Stimulated activated CD8-positive, alpha-beta memory T cell treated with anti-CD3 and anti-CD28 coated beads, Interleukin-12 subunit alpha, Interleukin-12 subunit beta, amount 100 ng/mL, for 4 hours (primary cell): ENCODE results near the gene SMARCB1.

Source experiments
- DNase-seq: peaks from one replicate; pipeline ENCODE4 v3.0.0-alpha.2; 2020; ENCODE audit warnings: low read depth

SMARCB1 gene

DNA sequence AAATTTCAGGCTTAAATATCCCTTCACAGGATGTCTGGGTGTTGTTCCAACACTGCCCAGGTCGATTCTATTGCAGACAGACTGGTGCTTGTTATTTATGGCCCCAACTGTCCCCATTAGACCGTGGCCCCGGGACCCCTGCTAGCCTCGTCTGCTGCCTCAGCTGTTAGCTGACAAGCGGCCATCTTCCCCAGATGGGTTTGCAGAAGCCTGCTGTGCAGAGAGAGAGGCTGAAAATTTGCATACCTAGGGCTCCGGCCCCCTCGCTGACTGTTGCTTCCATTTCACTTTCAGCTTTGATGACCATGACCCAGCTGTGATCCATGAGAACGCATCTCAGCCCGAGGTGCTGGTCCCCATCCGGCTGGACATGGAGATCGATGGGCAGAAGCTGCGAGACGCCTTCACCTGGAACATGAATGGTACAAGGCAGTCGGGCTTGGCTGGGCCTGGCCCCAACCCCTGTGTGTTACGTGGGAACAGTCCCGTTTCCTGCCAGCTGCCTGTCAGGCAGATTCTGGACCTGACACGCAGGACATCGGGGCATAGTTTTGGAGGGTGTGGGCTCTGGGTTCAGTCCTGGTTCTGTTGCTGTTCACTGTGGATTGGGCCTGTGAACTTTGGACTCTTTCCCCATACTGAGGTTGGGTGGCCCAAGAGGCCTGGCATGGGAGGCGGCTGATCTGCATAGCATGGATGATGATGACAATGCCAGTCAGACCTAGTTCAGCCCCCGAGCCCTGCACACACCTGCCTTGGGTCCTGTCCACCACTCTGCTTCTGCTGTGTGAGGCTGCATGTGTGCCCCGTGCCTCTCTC is 16.4 kb downstream of the SMARCB1 start:
- DNase-seq = no peak

- no peak for DNase-seq
Observed at GRCh38 chr22:23804781-23805291, 18.1 kb downstream of the SMARCB1 start.

DNA sequence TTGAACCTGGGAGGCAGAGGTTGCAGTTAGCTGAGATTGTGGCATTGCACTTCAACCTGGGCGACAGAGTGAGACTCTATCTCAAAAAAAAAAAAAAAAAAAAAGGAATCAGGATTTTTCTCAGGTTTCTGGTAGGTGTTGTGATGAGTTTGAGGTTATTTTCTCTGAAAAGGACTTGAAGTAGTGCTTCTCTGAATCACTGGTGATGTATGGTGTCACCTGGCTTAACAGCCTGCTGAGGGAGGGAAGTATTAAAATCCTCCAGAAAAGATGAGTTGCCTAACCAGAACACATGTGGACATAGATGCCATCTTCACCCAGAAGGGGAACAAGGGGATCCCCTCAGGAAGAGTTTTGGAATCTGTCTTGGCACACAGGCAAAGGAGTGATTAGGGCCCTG is 20.1 kb downstream of the SMARCB1 start:
- no peak for DNase-seq

DNA sequence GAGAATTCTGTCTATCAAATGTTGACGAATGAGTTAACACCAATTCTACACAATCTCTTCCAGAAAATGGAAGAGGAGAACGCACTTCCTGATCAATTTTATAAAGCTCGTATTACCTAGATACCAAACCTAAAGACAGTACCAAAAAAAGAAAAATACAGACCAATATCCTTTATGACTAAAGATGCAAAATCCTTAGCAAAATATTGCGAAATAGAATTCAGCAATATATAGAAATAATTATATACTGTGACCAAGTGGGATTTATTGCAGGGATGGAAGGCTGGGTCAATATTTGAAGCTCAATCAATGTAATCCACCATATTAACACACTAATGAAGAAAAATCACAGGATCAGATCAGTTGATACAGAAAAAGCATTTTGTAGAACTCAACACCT is 25.6 kb downstream of the SMARCB1 start:
- no peak for DNase-seq

DNA sequence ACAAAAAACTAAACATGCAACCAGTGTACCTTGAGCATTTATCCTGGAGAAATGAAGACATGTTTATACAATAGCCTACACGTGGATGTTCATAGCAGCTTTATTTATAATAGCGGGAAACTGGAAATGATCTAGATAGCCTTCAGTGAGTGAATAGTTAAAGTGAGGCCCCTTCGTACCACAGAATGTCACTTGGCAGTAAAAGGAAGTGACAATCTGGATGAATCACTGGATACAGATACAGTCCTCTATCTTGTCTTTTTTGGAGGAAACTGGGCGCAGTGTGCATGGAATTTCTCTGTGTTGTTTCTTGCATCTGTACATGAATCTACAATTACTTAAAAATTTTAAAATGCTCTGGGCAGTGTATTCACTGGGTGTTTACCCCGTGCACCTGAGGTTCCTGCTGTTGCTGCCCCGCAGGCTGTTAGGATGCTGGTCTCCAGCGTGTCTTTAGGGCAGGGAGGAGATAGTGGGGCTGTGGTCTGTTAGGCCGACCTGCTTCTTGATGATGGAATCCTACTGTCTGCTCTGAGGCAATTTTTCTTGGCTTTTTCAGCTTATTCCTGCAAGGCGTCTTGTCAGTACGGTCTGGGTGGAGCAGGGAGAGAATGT is 28.9 kb downstream of the SMARCB1 start:
- no peak for DNase-seq

- DNase-seq = no peak
Observed at GRCh38 chr22:23816156-23816976, 29.6 kb downstream of the SMARCB1 start.

GRCh38 chr22:23817146-23817545 is 30.4 kb downstream of the SMARCB1 start:
- DNase-seq = no peak

GRCh38 chr22:23818541-23818940 is 31.8 kb downstream of the SMARCB1 start:
- no peak for DNase-seq

DNA sequence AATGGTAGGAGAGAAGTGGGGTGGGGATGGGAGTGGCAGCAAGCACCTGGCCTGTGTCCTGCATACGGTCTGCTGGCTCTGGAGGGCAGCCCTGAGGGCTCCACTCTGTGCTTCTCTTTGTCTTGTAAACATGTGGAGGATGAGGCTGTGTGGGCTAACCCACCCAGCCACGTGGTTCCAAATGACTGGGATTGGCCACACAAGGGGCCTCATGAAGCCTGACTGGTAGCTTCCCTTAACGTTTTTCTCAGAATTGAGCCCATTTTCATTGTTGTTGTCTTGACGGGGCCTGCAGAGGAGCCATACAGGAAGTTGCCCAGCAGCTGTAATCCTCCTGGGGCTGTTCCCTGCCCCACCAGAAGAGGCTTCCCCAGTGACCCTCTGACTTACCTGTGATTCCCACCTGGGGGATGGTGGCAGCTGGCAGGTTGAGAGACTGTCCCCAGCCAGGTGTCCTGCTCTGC is 34.0 kb downstream of the SMARCB1 start:
- no peak for DNase-seq

DNA sequence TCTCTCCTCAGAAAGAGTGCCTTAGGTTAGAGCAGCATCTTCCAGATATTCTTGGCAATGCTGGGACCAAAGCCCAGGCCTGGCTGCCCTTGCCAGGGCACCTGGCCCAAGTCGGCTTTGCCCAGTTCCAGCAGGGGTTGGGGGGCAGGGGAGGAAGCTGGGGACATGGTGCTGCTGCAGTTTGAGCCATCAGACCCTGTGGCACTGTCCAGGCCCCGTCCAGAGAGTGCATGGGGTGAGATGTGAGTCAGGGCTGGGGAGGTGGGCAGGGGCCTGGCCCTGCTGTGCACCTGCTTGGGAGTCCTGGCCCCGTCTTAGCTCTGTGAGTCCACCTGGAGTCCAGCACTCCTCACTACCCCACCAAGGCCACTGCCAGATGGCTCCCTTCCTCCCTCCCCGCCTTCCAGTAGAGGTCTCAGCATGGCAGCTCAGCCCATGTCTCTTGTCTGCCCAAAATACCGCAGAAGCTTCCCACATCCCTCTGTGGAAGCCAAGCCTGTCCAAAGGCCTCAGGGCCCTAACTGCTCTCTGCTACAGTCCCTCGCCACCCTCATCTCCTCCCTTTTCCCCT is 35.4 kb downstream of the SMARCB1 start:
- no peak for DNase-seq

DNA sequence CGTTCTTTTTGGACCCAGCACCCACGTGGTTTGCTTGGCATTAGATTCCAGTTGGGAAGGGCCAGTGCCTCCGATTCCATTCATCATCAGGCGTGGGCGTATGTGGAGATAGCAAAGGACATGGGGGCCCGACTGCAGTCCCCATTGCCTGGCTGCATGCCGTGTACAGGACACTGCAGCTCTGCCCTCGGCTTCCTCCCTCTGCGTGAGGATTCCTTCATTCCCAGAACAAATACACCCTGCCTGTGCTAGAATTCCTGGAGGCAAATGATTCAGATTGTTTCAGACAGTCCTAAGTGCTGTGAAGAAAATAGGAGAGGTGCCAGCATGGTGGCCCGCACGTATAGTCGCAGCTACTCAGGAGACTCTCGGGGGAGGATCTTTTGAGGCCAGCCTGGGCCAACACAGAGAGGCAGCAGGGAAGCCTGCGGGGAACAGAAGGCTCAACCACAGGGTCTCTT is 36.6 kb downstream of the SMARCB1 start:
- no peak for DNase-seq

DNA sequence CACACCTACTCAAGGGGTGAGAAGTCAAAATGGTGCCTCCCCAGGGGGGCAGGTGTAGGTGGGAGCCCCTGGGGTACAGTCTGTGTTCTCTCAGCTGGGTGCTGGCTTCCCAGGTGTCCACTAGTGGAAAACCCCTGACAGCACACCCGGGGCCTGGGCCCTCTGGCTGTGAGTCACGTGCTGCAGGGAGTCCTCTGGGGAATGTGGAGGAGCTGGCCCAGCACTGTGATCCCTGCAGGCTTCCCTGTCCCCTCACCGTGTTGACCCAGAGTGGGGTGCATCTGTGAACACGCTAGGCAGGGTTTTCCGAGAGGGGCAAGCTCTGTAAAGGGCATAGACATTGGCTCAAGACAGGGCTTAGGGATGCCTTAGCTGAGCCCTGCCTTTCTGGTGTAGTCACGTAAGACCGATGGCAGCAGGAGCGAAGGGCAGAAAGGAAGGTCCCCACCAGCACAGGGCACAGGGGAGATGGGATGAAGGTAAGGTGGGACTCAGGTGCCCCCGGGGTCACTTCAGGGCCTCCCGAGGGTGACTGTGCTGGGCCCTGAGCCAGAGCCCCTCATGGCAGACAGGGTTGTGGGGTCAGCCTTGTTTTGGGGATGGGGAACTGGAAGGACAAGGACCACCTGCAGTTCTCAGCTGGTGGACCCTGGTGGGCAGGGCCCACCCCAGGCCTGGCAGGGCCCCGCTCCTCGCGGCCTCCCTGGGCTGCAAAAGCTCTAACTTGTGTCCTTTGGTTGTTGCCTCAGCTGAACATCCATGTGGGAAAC is 37.9 kb downstream of the SMARCB1 start:
- no peak for DNase-seq

GRCh38 chr22:23825246-23825905 is 38.6 kb downstream of the SMARCB1 start:
- DNase-seq = no peak

GRCh38 chr22:23826510-23827350 is 40.0 kb downstream of the SMARCB1 start:
- no peak for DNase-seq

DNA sequence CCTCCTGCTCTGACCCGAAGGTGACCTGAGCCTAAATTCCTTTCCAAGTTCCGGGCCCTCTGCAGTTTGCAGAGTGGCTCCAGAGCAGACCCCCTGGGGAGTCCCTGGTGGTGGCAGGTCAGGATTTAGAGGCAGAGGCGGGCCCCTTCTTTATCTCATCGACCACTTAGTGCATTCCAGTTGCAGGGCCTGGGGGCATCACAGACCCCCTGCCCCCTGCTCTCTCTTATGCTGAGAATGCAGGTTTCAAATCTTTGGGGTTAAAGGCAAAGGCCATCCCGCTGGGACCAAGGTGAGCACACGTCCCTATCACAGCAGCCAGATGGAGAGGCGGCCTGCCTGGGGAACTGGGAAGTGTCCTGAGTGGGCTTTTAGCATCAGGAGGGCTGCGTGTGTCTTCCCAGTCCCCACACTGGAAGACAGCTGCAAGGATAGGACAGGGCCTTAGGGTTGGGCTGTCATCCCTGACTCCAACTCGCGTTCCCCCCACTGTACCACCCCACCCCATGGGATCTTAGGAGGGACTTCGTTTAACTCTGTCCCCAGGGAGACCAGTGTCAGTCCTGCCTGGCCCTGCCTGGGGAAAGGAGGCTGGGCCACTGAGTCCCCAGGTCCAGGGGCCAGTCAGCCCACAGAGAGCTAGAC is 40.7 kb downstream of the SMARCB1 start:
- DNase-seq = no peak

DNA sequence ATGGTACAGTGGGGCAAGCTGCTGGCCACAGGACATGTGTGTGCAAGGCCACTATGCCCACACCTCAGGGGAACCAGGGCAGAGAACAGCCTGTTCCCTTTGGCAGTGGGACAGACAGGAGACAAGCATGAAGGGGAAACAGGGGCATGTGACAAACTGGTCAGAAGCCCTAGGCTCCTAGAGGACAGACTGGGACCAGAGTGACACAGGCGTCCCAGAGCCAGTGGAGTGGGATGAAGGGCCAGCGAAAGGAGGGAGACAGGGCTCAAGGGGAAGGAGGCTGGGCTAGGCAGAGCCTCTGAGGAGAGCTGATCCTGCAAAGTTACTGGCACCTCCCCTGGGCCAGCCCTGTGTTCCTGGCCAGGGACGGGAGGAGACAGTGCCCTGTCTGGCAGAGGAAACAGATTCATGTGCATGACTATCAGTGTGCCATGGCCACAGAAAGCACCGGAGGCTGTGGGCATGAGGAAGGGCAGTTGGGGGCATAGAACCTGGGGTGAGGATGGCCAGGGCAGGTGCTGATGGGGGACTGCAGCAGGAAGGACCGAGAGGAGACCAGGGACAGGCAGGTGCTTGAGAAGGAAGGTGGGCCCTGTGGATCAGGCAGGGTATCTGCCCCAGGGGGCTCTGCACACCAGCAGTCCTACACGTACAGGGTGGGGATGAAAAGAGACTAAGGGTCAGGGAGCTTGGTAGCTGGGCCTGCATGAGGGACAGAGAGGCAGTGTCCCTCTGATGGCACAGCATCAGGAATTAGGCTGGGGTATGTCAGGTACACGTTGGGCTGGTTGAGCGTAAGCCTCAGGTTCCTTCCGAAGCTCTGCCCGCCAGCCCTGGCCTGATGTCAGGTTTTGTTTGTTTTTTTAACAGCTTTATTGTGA is 42.3 kb downstream of the SMARCB1 start:
- DNase-seq = no peak

DNA sequence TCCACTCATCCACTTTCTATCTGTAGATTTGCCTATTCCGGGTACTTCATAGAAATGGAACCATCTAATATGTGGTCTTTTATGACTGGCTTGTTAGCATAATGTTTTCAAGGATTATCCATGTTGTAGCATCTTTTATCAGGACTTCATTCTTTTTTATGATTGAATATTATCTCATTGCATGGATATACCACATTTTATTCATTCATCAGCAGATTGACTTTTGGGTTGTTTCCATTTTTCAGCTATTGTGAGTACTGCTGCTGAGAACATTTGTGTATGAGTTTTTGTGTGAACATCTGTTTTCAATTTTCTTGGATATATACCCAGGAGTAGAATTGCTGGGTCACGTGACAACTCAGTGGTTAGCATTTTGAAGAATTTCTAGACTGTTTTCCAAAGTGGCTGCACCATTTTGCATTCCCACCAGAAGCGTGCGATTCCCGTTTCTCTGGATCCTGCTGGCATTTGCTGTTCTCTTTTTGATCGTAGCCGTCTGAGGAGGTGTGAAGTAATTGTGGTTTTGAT is 43.1 kb downstream of the SMARCB1 start:
- DNase-seq = no peak

DNA sequence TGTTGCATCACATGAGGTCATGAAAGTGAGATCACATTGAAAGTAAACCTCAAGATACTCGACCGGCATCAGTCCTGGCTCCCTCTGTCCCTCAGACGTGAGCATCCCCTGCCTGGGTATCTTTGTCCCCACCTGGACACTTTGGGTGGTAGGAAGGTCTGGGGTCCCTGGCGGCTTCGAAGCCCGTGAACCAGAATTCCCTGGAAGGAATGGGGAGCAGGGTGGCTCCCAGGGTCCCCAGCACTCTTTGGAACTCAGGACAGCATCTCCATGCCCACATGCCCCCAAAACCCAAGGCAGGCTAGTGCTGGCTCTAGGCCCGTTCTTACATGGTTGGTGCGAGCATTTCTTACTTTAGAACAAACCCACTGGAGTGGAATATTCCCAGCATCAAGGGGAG is 44.5 kb downstream of the SMARCB1 start:
- DNase-seq = no peak
